Activated naive CD8-positive, alpha-beta T cell treated with anti-CD3 and anti-CD28 coated beads for 36 hours (primary cell): ENCODE data around the gene SIGLEC12. TPM values are rescaled to one million over a fixed set of nuclear protein-coding genes. Genes with fewer than 3 reads are reported as not detected.

ENCODE experiments used
- total RNA-seq, 2 experiments: library from RNA; stranded (reverse); gene quantifications; one replicate each; pipeline ENCODE4 v1.2.3, GENCODE V29; 2021

SIGLEC12 gene
- total RNA-seq, 2 experiments from 2014 or later = 0.33 to 0.76 TPM

Other genes with a start within 250 kb of the SIGLEC12 start
- gene IGLON5, start 190.2 kb downstream of the SIGLEC12 start, total RNA-seq = under 1 TPM; 0.12 to 0.18 TPM
- 1 to 10 TPM; 1.3 to 1.6 TPM for gene VSIG10L, start 159.7 kb downstream of the SIGLEC12 start, total RNA-seq
- gene ETFB, start 135.4 kb downstream of the SIGLEC12 start, total RNA-seq = 100 to 1,000 TPM; 115 to 130 TPM
- 1 to 10 TPM; 2.0 to 3.8 TPM for gene CLDND2, start 132.8 kb downstream of the SIGLEC12 start, total RNA-seq
- gene NKG7, start 129.1 kb downstream of the SIGLEC12 start, total RNA-seq = 10 to 100 TPM; 85.3 to 91.9 TPM
- gene LIM2, start 113.8 kb downstream of the SIGLEC12 start, total RNA-seq = not detected
- under 1 TPM in 1 of 2 experiments, not detected in 1; 0.39 TPM for gene C19orf84, start 111.2 kb downstream of the SIGLEC12 start, total RNA-seq
- gene SIGLEC10, start 84.2 kb downstream of the SIGLEC12 start, total RNA-seq = not detected
- gene SIGLEC8, start 43.3 kb downstream of the SIGLEC12 start, total RNA-seq = not detected
- gene CEACAM18, start 23.3 kb downstream of the SIGLEC12 start, total RNA-seq = not detected
- gene SIGLEC6, start 29.9 kb upstream of the SIGLEC12 start, total RNA-seq = not detected
- 10 to 100 TPM in 1 of 2 experiments, 1 to 10 TPM in 1; 8.9 to 10.1 TPM for gene ZNF175, start 69.5 kb upstream of the SIGLEC12 start, total RNA-seq
- gene SIGLEC5, start 128.6 kb upstream of the SIGLEC12 start, total RNA-seq = not detected
- under 1 TPM; 0.14 to 0.36 TPM for gene SIGLEC14, start 145.0 kb upstream of the SIGLEC12 start, total RNA-seq
- gene SPACA6, start 191.5 kb upstream of the SIGLEC12 start, total RNA-seq = 1 to 10 TPM; 2.0 to 2.1 TPM
- not detected for gene HAS1, start 222.2 kb upstream of the SIGLEC12 start, total RNA-seq